ENCODE measurements around the gene ANKRD42. TPM values are rescaled to one million over a fixed set of nuclear protein-coding genes. Genes with fewer than 3 reads are reported as not detected.

The ANKRD42 gene
- total RNA-seq, 1 donor from 2014 or later: 11.5 TPM

GRCh38 chr11:83292709-83293456 lies 99.4 kb downstream of the ANKRD42 start:
- H3K27me3 ChIP-seq (ENCODE audit: control insufficient read depth, insufficient read depth, low read length): no peaks in the 10 kb centered on the region
- no peaks in the 10 kb centered on the region for H3K36me3 ChIP-seq (ENCODE audit: control insufficient read depth, insufficient read depth, low read length)
- no peak overlapping the region for H3K4me3 ChIP-seq (ENCODE audit: low read depth, low read length)
- peak; percentile 16 for DNase-seq (ENCODE audit: low read depth)
- TF ChIP-seq CTCF (IDR thresholded peaks at IDR 0.05; ENCODE audit: insufficient read depth, low read length, poor library complexity, severe bottlenecking): peak; percentile 77

GRCh38 chr11:83293457-83293774 lies 99.9 kb downstream of the ANKRD42 start:
- DNase-seq (ENCODE audit: low read depth): no peak
- no peaks in the 10 kb centered on the region for H3K36me3 ChIP-seq (ENCODE audit: control insufficient read depth, insufficient read depth, low read length)
- no peak overlapping the region for H3K4me3 ChIP-seq (ENCODE audit: low read depth, low read length)
- TF ChIP-seq CTCF (IDR thresholded peaks at IDR 0.05; ENCODE audit: insufficient read depth, low read length, poor library complexity, severe bottlenecking): no peak
- H3K27me3 ChIP-seq (ENCODE audit: control insufficient read depth, insufficient read depth, low read length): no peaks in the 10 kb centered on the region

GRCh38 chr11:83294208-83294607 lies 100.7 kb downstream of the ANKRD42 start:
- Histone ChIP-seq H3K36me3 (ENCODE audit: control insufficient read depth, insufficient read depth, low read length) (no peaks in the 10 kb centered on the region), H3K27me3 (ENCODE audit: control insufficient read depth, insufficient read depth, low read length) (no peaks in the 10 kb centered on the region), H3K4me3 (ENCODE audit: low read depth, low read length) (no peak overlapping the region)
- no peak for DNase-seq (ENCODE audit: low read depth)
- TF ChIP-seq CTCF (IDR thresholded peaks at IDR 0.05; ENCODE audit: insufficient read depth, low read length, poor library complexity, severe bottlenecking): no peak

Other genes with a start within 250 kb of the ANKRD42 start
- gene RAB30, start 121.8 kb upstream of the ANKRD42 start, total RNA-seq: 1.6 and 5.8 TPM in 2 replicates
- 31.0 and 42.5 TPM in 2 replicates for gene PCF11, start 36.6 kb upstream of the ANKRD42 start, total RNA-seq
- gene CCDC90B, start 92.7 kb downstream of the ANKRD42 start, total RNA-seq: 67.4 and 68.1 TPM in 2 replicates

Data from kidney epithelial cell (primary cell).